ENCODE data around the gene ZSCAN32.

The ZSCAN32 gene

DNA sequence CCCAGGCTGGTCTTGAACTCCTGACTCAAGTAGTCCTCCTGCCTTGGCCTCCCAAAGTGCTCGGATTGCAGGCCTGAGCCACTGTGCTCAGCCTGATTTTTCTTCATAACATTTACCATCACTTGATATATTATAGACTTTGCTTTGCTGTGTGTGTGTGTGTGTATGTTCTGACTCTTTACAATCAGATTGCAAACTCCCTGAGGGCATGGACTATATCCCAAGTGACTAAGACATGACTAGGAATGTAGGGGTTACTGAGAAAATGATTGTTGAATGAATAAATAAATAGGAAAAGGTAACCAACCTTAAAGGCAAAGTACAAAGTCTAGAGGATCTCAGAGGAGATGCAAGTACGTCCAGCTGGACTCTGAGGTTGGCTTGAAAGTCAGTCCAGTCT lies 54.8 kb downstream of the ZSCAN32 start:
- TF ChIP-seq, protein P1, sequence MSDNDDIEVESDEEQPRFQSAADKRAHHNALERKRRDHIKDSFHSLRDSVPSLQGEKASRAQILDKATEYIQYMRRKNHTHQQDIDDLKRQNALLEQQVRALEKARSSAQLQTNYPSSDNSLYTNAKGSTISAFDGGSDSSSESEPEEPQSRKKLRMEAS (IDR thresholded peaks at IDR 0.05; ENCODE audit: low read depth, low read length) = no peak
- TF ChIP-seq POLR2A (IDR thresholded peaks at IDR 0.05; ENCODE audit: extremely low read depth, insufficient read length) (no peak), MYC (IDR thresholded peaks at IDR 0.05; ENCODE audit: low read depth, low read length) (no peak)
- TF ChIP-seq, protein P2, sequence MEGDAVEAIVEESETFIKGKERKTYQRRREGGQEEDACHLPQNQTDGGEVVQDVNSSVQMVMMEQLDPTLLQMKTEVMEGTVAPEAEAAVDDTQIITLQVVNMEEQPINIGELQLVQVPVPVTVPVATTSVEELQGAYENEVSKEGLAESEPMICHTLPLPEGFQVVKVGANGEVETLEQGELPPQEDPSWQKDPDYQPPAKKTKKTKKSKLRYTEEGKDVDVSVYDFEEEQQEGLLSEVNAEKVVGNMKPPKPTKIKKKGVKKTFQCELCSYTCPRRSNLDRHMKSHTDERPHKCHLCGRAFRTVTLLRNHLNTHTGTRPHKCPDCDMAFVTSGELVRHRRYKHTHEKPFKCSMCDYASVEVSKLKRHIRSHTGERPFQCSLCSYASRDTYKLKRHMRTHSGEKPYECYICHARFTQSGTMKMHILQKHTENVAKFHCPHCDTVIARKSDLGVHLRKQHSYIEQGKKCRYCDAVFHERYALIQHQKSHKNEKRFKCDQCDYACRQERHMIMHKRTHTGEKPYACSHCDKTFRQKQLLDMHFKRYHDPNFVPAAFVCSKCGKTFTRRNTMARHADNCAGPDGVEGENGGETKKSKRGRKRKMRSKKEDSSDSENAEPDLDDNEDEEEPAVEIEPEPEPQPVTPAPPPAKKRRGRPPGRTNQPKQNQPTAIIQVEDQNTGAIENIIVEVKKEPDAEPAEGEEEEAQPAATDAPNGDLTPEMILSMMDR (IDR thresholded peaks at IDR 0.05; ENCODE audit: low read depth, low read length) = no peak
- H3K4me3 ChIP-seq (ENCODE audit: low read depth, low read length) = no peak overlapping the region
- DNase-seq (ENCODE audit: low read depth) = no peak
